Right hindlimb (tissue), 1 donor: ENCODE results near the gene HEG1.
A peak's percentile ranks its signal among the peaks of the same experiment; 100 is the strongest.

Source experiments
- DNase-seq: peaks from one replicate; pipeline ENCODE4 v3.0.0-alpha.2; 2018

HEG1 gene

GRCh38 chr3:125043599-125044151, 12.1 kb downstream of the HEG1 start:
- DNase-seq: peak; percentile 39

- peak; percentile 65 for DNase-seq
These were observed 12.9 kb downstream of the HEG1 start for GRCh38 chr3:125042725-125043406.

- DNase-seq: peak; percentile 44
These were observed 16.4 kb downstream of the HEG1 start for GRCh38 chr3:125039131-125040100.

GRCh38 chr3:125037498-125038150, 18.2 kb downstream of the HEG1 start:
- DNase-seq: no peak

GRCh38 chr3:125035217-125035616, 20.6 kb downstream of the HEG1 start:
- no peak for DNase-seq

GRCh38 chr3:125033616-125034015, 22.2 kb downstream of the HEG1 start:
- DNase-seq: no peak

- peak; percentile 47 for DNase-seq
These were observed 22.7 kb downstream of the HEG1 start for GRCh38 chr3:125033135-125033534.

- DNase-seq: no peak
These were observed 23.1 kb downstream of the HEG1 start for GRCh38 chr3:125032683-125033082.

- no peak for DNase-seq
These were observed 23.6 kb downstream of the HEG1 start for GRCh38 chr3:125032100-125032643.

- no peak for DNase-seq
These were observed 24.3 kb downstream of the HEG1 start for GRCh38 chr3:125031544-125031943.

- no peak for DNase-seq
These were observed 27.1 kb downstream of the HEG1 start for GRCh38 chr3:125028657-125029056.

- DNase-seq: no peak
These were observed 30.2 kb downstream of the HEG1 start for GRCh38 chr3:125025642-125026041.

GRCh38 chr3:125024817-125025216, 31.0 kb downstream of the HEG1 start:
- DNase-seq: peak; percentile 66

GRCh38 chr3:125023833-125024555, 31.8 kb downstream of the HEG1 start:
- DNase-seq: no peak

- no peak for DNase-seq
These were observed 33.6 kb downstream of the HEG1 start for GRCh38 chr3:125022206-125022605.

GRCh38 chr3:125019271-125019670, 36.5 kb downstream of the HEG1 start:
- no peak for DNase-seq

GRCh38 chr3:125017406-125017805, 38.4 kb downstream of the HEG1 start:
- DNase-seq: no peak

GRCh38 chr3:125014570-125015179, 41.1 kb downstream of the HEG1 start:
- DNase-seq: no peak

- DNase-seq: no peak
These were observed 42.7 kb downstream of the HEG1 start for GRCh38 chr3:125013095-125013494.

- no peak for DNase-seq
These were observed 43.9 kb downstream of the HEG1 start for GRCh38 chr3:125011941-125012340.

- DNase-seq: no peak
These were observed 45.4 kb downstream of the HEG1 start for GRCh38 chr3:125010393-125010792.

GRCh38 chr3:125008766-125009165, 47.0 kb downstream of the HEG1 start:
- no peak for DNase-seq
